Type B pancreatic cell (in vitro differentiated cells): ENCODE measurements around the gene CEP41. TPM values are rescaled to one million over a fixed set of nuclear protein-coding genes. Genes with fewer than 3 reads are reported as not detected.

Experiments
- DNase-seq: peaks from one replicate; pipeline ENCODE4 v3.0.0; 2021; ENCODE audit warnings: mixed read lengths; ENCODE audit not compliant: unreplicated experiment; ENCODE audit errors: extremely low spot score
- H3K27ac Mint-ChIP-seq: 2 replicates; pipeline ENCODE4 v1.8.0; 2021; ENCODE audit warnings: mild to moderate bottlenecking, mixed read lengths
- H3K27me3 Mint-ChIP-seq: 2 replicates; pipeline ENCODE4 v1.8.0; 2021; ENCODE audit warnings: mixed read lengths
- H3K36me3 Mint-ChIP-seq: 2 replicates; pipeline ENCODE4 v1.8.0; 2021; ENCODE audit warnings: mixed read lengths
- H3K4me1 Mint-ChIP-seq: one replicate; pipeline ENCODE4 v1.8.0; 2021; ENCODE audit warnings: mixed read lengths; ENCODE audit not compliant: unreplicated experiment
- H3K4me3 Mint-ChIP-seq: 2 replicates; pipeline ENCODE4 v1.8.0; 2021; ENCODE audit warnings: mild to moderate bottlenecking, mixed read lengths
- H3K9me3 Mint-ChIP-seq: 2 replicates; pipeline ENCODE4 v1.8.0; 2021; ENCODE audit warnings: mixed read lengths
- total RNA-seq: library from RNA; stranded (reverse); gene quantifications from 2 replicates; pipeline ENCODE4 v1.2.1, GENCODE V29; 2021; ENCODE audit warnings: low replicate concordance
- TF ChIP-seq, protein P1 (sequence below): fragments of 200-600 bp; sonication (generic); conservative IDR thresholded peaks from 2 replicates; pipeline ENCODE4 v1.5.0; 2021; ENCODE audit warnings: antibody characterized with exemption, mild to moderate bottlenecking

CEP41 gene
- total RNA-seq, 1 donor from 2014 or later: 33.0 TPM

DNA sequence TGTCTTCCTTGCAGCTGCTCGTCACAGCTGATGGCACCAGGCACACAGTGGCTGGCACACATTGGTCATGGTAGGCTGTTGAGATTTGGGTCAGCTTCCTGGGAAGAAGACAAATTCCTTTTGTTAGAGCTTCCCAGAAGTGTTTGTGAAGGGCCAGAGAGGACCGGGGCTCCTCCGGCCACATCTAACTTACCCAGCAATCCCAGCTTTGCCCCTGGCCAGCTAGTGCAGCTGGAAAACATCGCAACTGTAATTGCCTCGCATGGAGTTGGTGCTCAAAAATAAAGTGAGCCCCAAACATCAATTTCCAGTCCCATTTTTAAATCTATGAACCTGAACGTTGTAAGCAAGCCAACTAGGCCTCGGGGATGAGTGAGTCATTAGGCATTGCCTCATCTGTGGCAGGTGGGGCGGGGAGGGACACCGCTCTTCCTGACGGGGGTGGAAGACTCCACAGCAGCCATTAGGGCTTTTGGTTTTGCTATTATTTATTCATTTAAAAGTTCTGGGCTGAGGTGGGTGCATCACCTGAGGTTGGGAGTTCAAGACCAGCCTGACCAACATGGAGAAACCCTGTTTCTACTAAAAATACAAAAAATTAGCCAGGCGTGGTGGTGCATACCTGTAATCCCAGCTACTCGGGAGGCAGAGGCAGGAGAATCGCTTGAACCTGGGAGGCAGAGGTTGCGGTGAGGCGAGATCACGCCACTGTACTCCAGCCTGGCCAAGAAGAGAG lies 83.8 kb downstream of the CEP41 start:
- Mint-ChIP-seq H3K4me3 (peak overlapping the region; percentile 22), H3K27ac (peak overlapping the region; percentile 98), H3K27me3 (no peaks in the 10 kb centered on the region), H3K4me1 (peaks cover 40% of the 10 kb centered on the region), H3K36me3 (peaks cover 10% of the 10 kb centered on the region), H3K9me3 (peaks cover 5% of the 10 kb centered on the region)
- TF ChIP-seq, protein P1, sequence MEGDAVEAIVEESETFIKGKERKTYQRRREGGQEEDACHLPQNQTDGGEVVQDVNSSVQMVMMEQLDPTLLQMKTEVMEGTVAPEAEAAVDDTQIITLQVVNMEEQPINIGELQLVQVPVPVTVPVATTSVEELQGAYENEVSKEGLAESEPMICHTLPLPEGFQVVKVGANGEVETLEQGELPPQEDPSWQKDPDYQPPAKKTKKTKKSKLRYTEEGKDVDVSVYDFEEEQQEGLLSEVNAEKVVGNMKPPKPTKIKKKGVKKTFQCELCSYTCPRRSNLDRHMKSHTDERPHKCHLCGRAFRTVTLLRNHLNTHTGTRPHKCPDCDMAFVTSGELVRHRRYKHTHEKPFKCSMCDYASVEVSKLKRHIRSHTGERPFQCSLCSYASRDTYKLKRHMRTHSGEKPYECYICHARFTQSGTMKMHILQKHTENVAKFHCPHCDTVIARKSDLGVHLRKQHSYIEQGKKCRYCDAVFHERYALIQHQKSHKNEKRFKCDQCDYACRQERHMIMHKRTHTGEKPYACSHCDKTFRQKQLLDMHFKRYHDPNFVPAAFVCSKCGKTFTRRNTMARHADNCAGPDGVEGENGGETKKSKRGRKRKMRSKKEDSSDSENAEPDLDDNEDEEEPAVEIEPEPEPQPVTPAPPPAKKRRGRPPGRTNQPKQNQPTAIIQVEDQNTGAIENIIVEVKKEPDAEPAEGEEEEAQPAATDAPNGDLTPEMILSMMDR: no peak
- DNase-seq: no peak

DNA sequence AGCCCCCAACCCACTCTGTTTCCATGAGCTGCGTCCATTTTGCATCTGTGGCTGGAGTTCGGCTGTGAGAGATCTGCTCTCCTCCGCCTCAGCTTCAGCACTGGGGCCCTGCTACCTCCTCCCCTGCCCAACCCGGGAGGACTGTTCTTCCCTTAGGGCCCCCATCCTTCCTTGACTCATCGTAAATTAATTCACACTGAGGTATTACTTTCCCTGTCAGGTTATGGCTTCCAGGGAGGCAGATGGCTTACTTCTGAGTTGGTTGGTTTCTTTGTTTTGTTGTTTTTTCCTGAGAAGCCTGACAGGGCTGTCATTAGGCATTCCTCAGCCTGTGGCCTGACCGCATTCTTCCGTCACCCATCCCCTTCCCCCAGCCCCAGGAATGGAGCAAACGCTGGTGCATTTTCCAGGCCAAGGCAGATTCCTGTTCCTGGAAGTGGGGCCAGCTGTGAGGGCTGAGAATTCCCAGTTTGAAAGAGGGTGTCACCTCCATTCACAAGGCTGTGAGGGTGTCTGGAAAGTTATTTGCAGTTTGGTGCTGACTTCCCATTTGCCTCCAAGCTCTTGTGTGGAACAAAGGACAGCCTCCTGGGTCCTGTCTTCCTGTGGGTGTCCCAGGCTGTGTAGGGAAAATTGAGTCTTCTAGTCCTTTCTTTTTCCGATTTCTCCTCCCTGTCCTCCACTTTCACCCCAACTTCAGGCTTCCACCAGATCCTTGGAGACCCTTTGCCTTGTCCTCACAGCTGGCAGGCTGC lies 84.5 kb downstream of the CEP41 start:
- H3K4me3 Mint-ChIP-seq: peak overlapping the region; percentile 51
- TF ChIP-seq, protein P1: no peak
- peaks cover 10% of the 10 kb centered on the region for H3K36me3 Mint-ChIP-seq
- no peak for DNase-seq
- H3K4me1 Mint-ChIP-seq: peaks cover 48% of the 10 kb centered on the region
- H3K27me3 Mint-ChIP-seq: no peaks in the 10 kb centered on the region
- H3K27ac Mint-ChIP-seq: peak overlapping the region; percentile 98
- peaks cover 5% of the 10 kb centered on the region for H3K9me3 Mint-ChIP-seq

DNA sequence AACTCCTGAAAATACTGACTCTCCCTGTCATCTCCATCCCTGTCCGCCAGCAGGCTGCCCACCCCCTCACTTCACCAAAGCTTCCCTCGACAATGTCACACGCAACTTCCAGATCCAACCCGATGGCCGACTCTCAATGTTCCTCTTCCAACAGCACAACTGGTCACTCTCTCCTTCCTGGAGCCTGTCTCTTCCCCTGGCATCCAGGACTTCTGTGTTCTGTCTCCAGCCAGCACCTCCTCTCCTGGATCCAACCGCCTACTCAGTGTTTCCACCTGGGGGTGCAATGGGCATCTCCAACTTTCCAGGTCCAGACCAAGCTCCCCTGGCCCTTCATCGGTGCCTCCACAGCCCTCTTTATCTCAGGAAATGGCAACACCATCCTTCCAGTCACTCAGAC lies 87.6 kb downstream of the CEP41 start:
- Mint-ChIP-seq H3K9me3 (peaks cover under 1% of the 10 kb centered on the region), H3K4me1 (peaks cover 72% of the 10 kb centered on the region), H3K4me3 (peak overlapping the region; percentile 39), H3K36me3 (no peaks in the 10 kb centered on the region), H3K27me3 (no peaks in the 10 kb centered on the region), H3K27ac (peak overlapping the region; percentile 71)
- no peak for DNase-seq
- TF ChIP-seq, protein P1: no peak

DNA sequence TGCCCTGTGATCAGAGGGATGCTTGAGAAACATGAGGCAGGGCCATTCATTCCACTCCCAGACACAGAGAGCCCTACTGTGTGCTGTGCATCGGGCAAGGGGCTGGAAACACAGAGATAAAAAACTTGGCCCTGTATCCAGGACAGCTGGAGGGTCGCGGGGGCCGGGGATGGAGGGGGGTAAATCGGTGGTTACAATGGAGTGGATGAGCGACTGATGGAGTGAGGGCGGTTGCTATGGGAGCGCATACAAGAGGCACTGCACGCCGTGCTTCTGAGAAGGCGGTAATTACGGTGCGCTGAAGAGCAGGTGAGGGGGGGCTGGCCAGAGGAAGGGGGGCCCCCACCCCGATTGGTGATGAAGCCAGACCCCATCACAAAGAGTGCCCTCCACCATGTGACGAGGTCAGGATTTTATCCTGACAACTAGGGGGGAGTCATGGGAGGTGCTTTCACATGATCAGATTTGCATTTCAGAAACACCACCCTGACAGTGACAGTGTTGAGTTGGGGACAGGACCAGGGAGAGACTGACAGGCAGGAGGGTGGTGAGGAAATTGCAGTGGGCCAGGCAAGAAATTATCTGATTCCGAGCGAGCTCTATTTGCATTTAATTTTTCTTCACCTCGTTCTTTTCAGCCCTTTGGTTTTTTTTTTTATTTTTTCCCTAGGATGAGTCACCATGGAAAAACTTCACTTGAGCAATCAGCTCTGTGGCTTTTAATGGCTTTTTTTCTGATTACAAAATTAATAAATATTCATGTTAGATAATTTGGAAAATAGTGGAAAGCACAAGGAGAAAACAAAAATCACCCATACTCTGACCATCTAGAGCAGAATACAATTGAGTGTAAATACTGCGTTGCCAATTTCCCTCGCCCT lies 88.4 kb downstream of the CEP41 start:
- Mint-ChIP-seq H3K4me3 (peak overlapping the region; percentile 65), H3K36me3 (no peaks in the 10 kb centered on the region), H3K27ac (peak overlapping the region; percentile 80), H3K4me1 (peaks cover 69% of the 10 kb centered on the region), H3K27me3 (no peaks in the 10 kb centered on the region), H3K9me3 (no peaks in the 10 kb centered on the region)
- TF ChIP-seq, protein P1: no peak
- no peak for DNase-seq

DNA sequence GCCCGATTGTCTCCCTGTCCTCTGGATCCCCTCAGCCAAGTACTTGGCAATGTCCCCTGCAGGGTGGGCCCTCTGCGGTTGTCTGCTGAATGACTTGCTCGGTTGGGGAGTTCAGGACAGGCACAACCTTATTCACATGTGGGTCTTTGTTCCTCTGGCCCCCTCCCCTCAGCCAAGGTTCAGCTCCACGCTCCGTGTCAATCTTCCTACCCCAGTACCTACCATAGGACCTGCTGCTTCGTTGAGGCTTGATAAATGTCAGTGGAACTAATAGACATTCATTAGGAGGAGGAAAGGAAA lies 89.1 kb downstream of the CEP41 start:
- H3K36me3 Mint-ChIP-seq: no peaks in the 10 kb centered on the region
- H3K27ac Mint-ChIP-seq: peak overlapping the region; percentile 80
- TF ChIP-seq, protein P1: no peak
- no peaks in the 10 kb centered on the region for H3K9me3 Mint-ChIP-seq
- no peak for DNase-seq
- no peaks in the 10 kb centered on the region for H3K27me3 Mint-ChIP-seq
- H3K4me1 Mint-ChIP-seq: peaks cover 62% of the 10 kb centered on the region
- peak overlapping the region; percentile 65 for H3K4me3 Mint-ChIP-seq
